AG04450 (cell line): ENCODE data around the gene POFUT1. TPM values are rescaled to one million over a fixed set of nuclear protein-coding genes. Genes with fewer than 3 reads are reported as not detected.
A peak's percentile ranks its signal among the peaks of the same experiment; 100 is the strongest.

ENCODE experiments used
- CTCF ChIA-PET: fragments of 300-600, 350-600 bp; formaldehyde crosslinking; extraction: SDS; loops from one replicate; lab custom pipeline; 2022; ENCODE audit warnings: antibody characterized with exemption, inconsistent platforms; lab: Charles Lee
- POLR2A ChIA-PET: fragments of 350-600 bp; formaldehyde crosslinking; extraction: SDS; loops from one replicate; lab custom pipeline; 2021; ENCODE audit warnings: antibody characterized with exemption, inconsistent platforms; lab: Yijun Ruan, JAX
- DNase-seq: peaks from one replicate; pipeline ENCODE4 v3.0.0-alpha.2; 2011; ENCODE audit warnings: low read depth, low spot score
- H3K27ac ChIP-seq: one replicate; pipeline ENCODE4 v1.5.1; 2012; ENCODE audit warnings: low read depth, low read length, control low read depth
- H3K27me3 ChIP-seq: one replicate; pipeline ENCODE4 v1.6.0; 2012; ENCODE audit warnings: low read length; ENCODE audit not compliant: control insufficient read depth, insufficient read depth
- H3K4me3 ChIP-seq: 2 replicates; pipeline ENCODE4 v1.5.1; 2011; ENCODE audit warnings: mild to moderate bottlenecking, low read depth, low read length, control low read depth
- H3K9me3 ChIP-seq: 2 replicates; pipeline ENCODE4 v1.5.1; 2012; ENCODE audit warnings: low read length; ENCODE audit not compliant: control insufficient read depth, insufficient read depth
- CTCF ChIP-seq: IDR thresholded peaks from 2 replicates; pipeline ENCODE4 v1.5.1; 2011; ENCODE audit warnings: low read depth, low read length, control low read depth, inconsistent platforms
- polyA plus RNA-seq: library from polyadenylated mRNA; depleted of rRNA; stranded (reverse); fragments of >200 nt; gene quantifications from 2 replicates; pipeline ENCODE4 v1.2.3, GENCODE V29; 2011

Gene POFUT1
- polyA plus RNA-seq, 1 experiment, result 40.2 TPM

GRCh38 chr20:32204205-32205109 is 3.2 kb upstream of the POFUT1 start:
- Histone ChIP-seq H3K27me3 (no peaks in the 10 kb centered on the region), H3K4me3 (no peak overlapping the region), H3K9me3 (no peaks in the 10 kb centered on the region), H3K27ac (peak overlapping the region; percentile 31)
- TF ChIP-seq CTCF, result no peak
- POLR2A ChIA-PET, result interaction anchor here (0.6 to 1.0 kb wide), 2 partner anchors 95 to 153 kb away, joined by 3 read pairs; partner anchors contain the start of genes ASXL1 and TM9SF4
- CTCF ChIA-PET, result no interaction called here
- no peak for DNase-seq

- Histone ChIP-seq H3K9me3 (no peaks in the 10 kb centered on the region), H3K27me3 (no peaks in the 10 kb centered on the region), H3K27ac (no peak overlapping the region), H3K4me3 (no peak overlapping the region)
- CTCF ChIA-PET, result no interaction called here
- no peak for TF ChIP-seq CTCF
- DNase-seq, result no peak
- POLR2A ChIA-PET, result interaction anchor here (0.7 to 1.0 kb wide), 2 partner anchors 96 to 483 kb away, joined by 3 read pairs; partner anchors contain the start of genes BCL2L1 and TM9SF4
These were observed 2.4 kb upstream of the POFUT1 start for GRCh38 chr20:32205110-32205842.

- H3K27ac ChIP-seq, result no peak overlapping the region
- CTCF ChIA-PET, result no interaction called here
- POLR2A ChIA-PET, result interaction anchor here (0.7 to 1.0 kb wide), 2 partner anchors 97 to 484 kb away, joined by 3 read pairs; partner anchors contain the start of genes BCL2L1 and TM9SF4
- DNase-seq, result no peak
- no peaks in the 10 kb centered on the region for H3K27me3 ChIP-seq
- no peak for TF ChIP-seq CTCF
- no peaks in the 10 kb centered on the region for H3K9me3 ChIP-seq
- peak overlapping the region; percentile 96 for H3K4me3 ChIP-seq
These were observed 1.6 kb upstream of the POFUT1 start for GRCh38 chr20:32205843-32206759.

- CTCF ChIA-PET, result no interaction called here
- no peak for DNase-seq
- no peak for TF ChIP-seq CTCF
- POLR2A ChIA-PET, result no interaction called here
- no peaks in the 10 kb centered on the region for H3K9me3 ChIP-seq
- no peaks in the 10 kb centered on the region for H3K27me3 ChIP-seq
- H3K27ac ChIP-seq, result no peak overlapping the region
- peak overlapping the region; percentile 96 for H3K4me3 ChIP-seq
These were observed 687 bp upstream of the POFUT1 start for GRCh38 chr20:32206760-32207625.
